Endothelial cell (in vitro differentiated cells): ENCODE data around the gene TAF4. TPM values are rescaled to one million over a fixed set of nuclear protein-coding genes. Genes with fewer than 3 reads are reported as not detected.
"Not testable (repeated sequence)": the region's sequence is repeated elsewhere in the genome, so short reads cannot be mapped to it uniquely, and the experiment has no call there.

Experiments used
- DNase-seq: peaks from one replicate; pipeline ENCODE4 v3.0.0; 2021; ENCODE audit warnings: low spot score
- H3K27ac Mint-ChIP-seq: one replicate; pipeline ENCODE4 v1.8.0; 2021; ENCODE audit warnings: mixed read lengths, inconsistent platforms; ENCODE audit not compliant: unreplicated experiment
- H3K27me3 Mint-ChIP-seq: one replicate; pipeline ENCODE4 v1.8.0; 2021; ENCODE audit warnings: mild to moderate bottlenecking, moderate library complexity, mixed read lengths, inconsistent platforms; ENCODE audit not compliant: unreplicated experiment
- H3K36me3 Mint-ChIP-seq: one replicate; pipeline ENCODE4 v1.8.0; 2021; ENCODE audit warnings: mild to moderate bottlenecking, low read depth, mixed read lengths, inconsistent platforms; ENCODE audit not compliant: unreplicated experiment
- H3K4me1 Mint-ChIP-seq: one replicate; pipeline ENCODE4 v1.8.0; 2021; ENCODE audit warnings: mild to moderate bottlenecking, mixed read lengths, inconsistent platforms; ENCODE audit not compliant: unreplicated experiment
- H3K4me3 Mint-ChIP-seq: one replicate; pipeline ENCODE4 v1.8.0; 2021; ENCODE audit warnings: mild to moderate bottlenecking, mixed read lengths, inconsistent platforms; ENCODE audit not compliant: unreplicated experiment
- H3K9me3 Mint-ChIP-seq: one replicate; pipeline ENCODE4 v1.8.0; 2021; ENCODE audit warnings: mixed read lengths, inconsistent platforms; ENCODE audit not compliant: unreplicated experiment
- CTCF ChIP-seq: fragments of 200-600 bp; sonication (generic); IDR thresholded peaks from one replicate; pipeline ENCODE4 v1.5.0; 2021; ENCODE audit warnings: antibody characterized with exemption; ENCODE audit not compliant: unreplicated experiment
- total RNA-seq: library from RNA; stranded (reverse); fragmentation: NEBNext Ultra II Directional; extraction: Animal tissue kit (Norgen Biotek cat#: 25700); gene quantifications from one replicate; pipeline ENCODE4 v1.2.1, GENCODE V29; 2021; ENCODE audit not compliant: unreplicated experiment

Gene TAF4
- total RNA-seq, 1 donor from 2014 or later = 14.2 TPM

DNA sequence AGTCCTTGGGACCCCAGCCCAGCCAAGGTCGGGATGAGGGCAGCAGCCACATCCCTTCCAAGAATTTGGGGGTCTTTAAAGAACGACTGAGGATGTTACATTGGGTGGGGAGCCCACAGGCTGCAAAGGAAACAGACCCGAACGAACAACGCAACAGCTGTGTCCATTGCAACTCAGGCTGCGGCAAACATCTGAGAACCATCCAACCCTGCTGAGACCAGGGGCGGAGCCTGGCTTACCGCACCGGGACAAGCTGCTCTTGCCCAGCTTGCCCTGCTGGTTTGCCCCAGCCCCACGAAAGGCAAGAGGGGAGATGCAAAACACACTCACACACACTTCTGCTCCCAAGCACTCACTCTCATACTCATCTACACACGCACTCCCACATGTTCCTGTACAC, 21.5 kb upstream of the TAF4 start:
- H3K27me3 Mint-ChIP-seq = peaks cover 4% of the 10 kb centered on the region
- TF ChIP-seq CTCF = no peak
- H3K9me3 Mint-ChIP-seq = no peaks in the 10 kb centered on the region
- no peaks in the 10 kb centered on the region for H3K36me3 Mint-ChIP-seq
- no peak overlapping the region for H3K27ac Mint-ChIP-seq
- no peaks in the 10 kb centered on the region for H3K4me1 Mint-ChIP-seq
- no peak overlapping the region for H3K4me3 Mint-ChIP-seq
- no peak for DNase-seq

- no peak overlapping the region for H3K4me3 Mint-ChIP-seq
- DNase-seq = no peak
- no peak for TF ChIP-seq CTCF
- H3K9me3 Mint-ChIP-seq = no peaks in the 10 kb centered on the region
- H3K4me1 Mint-ChIP-seq = no peaks in the 10 kb centered on the region
- H3K27ac Mint-ChIP-seq = no peak overlapping the region
- peaks cover 4% of the 10 kb centered on the region for H3K27me3 Mint-ChIP-seq
- no peaks in the 10 kb centered on the region for H3K36me3 Mint-ChIP-seq
Observed at GRCh38 chr20:62085206-62085605, 19.5 kb upstream of the TAF4 start.

DNA sequence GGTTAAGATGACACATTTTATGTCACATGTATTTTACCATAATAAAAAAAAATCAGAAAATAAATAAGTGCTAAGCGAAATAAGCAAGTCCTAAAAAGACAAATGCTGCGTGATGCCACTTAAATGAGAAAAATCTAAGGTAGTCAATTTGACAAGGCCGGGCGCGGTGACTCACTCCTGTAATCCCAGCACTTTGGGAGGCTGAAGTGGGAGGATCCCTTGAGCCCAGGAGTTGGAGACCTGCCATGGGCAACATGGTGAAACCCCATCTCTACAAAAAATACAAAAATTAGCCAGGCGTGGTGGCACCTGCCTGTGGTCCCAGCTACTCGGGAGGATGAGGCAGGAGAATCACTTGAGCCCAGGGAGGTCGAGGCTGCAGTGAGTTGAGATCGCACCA, 18.5 kb upstream of the TAF4 start:
- H3K9me3 Mint-ChIP-seq, H3K36me3 Mint-ChIP-seq, H3K27ac Mint-ChIP-seq, H3K4me3 Mint-ChIP-seq, DNase-seq, H3K27me3 Mint-ChIP-seq, H3K4me1 Mint-ChIP-seq: not testable (repeated sequence)

- H3K4me3 Mint-ChIP-seq = no peak overlapping the region
- no peak for DNase-seq
- H3K27me3 Mint-ChIP-seq = peaks cover 4% of the 10 kb centered on the region
- H3K9me3 Mint-ChIP-seq = no peaks in the 10 kb centered on the region
- no peak overlapping the region for H3K27ac Mint-ChIP-seq
- H3K36me3 Mint-ChIP-seq = no peaks in the 10 kb centered on the region
- TF ChIP-seq CTCF = no peak
- H3K4me1 Mint-ChIP-seq = no peaks in the 10 kb centered on the region
Observed at GRCh38 chr20:62083312-62083711, 17.6 kb upstream of the TAF4 start.

- Mint-ChIP-seq H3K9me3 (no peaks in the 10 kb centered on the region), H3K4me1 (no peaks in the 10 kb centered on the region)
Observed at GRCh38 chr20:62080249-62080990, 14.7 kb upstream of the TAF4 start.

More at GRCh38 chr20:62080249-62080990, 14.7 kb upstream of the TAF4 start:
- DNase-seq = no peak
- TF ChIP-seq CTCF = no peak
- peaks cover 2% of the 10 kb centered on the region for H3K27me3 Mint-ChIP-seq
- H3K4me3 Mint-ChIP-seq = no peak overlapping the region
- H3K36me3 Mint-ChIP-seq = peaks cover 4% of the 10 kb centered on the region
- H3K27ac Mint-ChIP-seq = no peak overlapping the region
